IMR-90 (cell line): ENCODE data around the gene ASB16. TPM values are rescaled to one million over a fixed set of nuclear protein-coding genes. Genes with fewer than 3 reads are reported as not detected.

ENCODE experiments used
- ATAC-seq: fragments of 200-7000 bp; cut with Tn5 transposase; 2 replicates; pipeline ENCODE4 v1.9.1; 2020; ENCODE audit warnings: low read depth, mild to moderate bottlenecking, moderate library complexity
- BruUV-seq: library from RNA; stranded (reverse); fragments of 400-500 nt; replicated peaks from 2 replicates; lab custom pipeline; 2021; lab: Mats Ljungman, UMichigan
- CTCF ChIA-PET: fragments of 300-600 bp; formaldehyde crosslinking; extraction: SDS; loops from one replicate; lab custom pipeline; 2021; ENCODE audit warnings: antibody characterized with exemption; lab: Yijun Ruan, JAX
- POLR2A ChIA-PET: fragments of 300-600 bp; sonication (Branson Sonifier 250); formaldehyde crosslinking; loops from one replicate; lab custom pipeline; 2022; ENCODE audit warnings: antibody characterized with exemption; ENCODE audit not compliant: unreplicated experiment; lab: Charles Lee
- DNase-seq: peaks from one replicate; pipeline ENCODE4 v3.0.0; 2013
- H2AFZ ChIP-seq: replicated peaks from 2 replicates; pipeline ENCODE3; 2013; ENCODE audit warnings: low read length, mild to moderate bottlenecking; ENCODE audit not compliant: poor library complexity
- H2AK5ac ChIP-seq: 2 replicates; pipeline ENCODE4 v1.6.1; 2013; ENCODE audit warnings: low read depth, low read length, inconsistent platforms
- H2AK9ac ChIP-seq: replicated peaks from 2 replicates; pipeline ENCODE3; 2013; ENCODE audit warnings: mild to moderate bottlenecking, low read depth, low read length, moderate library complexity; ENCODE audit not compliant: poor library complexity
- H2BK120ac ChIP-seq: 2 replicates; pipeline ENCODE4 v1.6.1; 2013; ENCODE audit warnings: low read depth, low read length, inconsistent platforms
- H2BK15ac ChIP-seq: 3 replicates; pipeline ENCODE4 v1.6.1; 2013; ENCODE audit warnings: low read depth, low read length, inconsistent platforms
- H2BK20ac ChIP-seq: 2 replicates; pipeline ENCODE4 v1.6.1; 2013; ENCODE audit warnings: low read depth, mild to moderate bottlenecking, inconsistent platforms, low read length, moderate library complexity
- H2BK5ac ChIP-seq: 2 replicates; pipeline ENCODE4 v1.6.1; 2013; ENCODE audit warnings: mild to moderate bottlenecking, low read depth, low read length, inconsistent platforms; ENCODE audit not compliant: poor library complexity, severe bottlenecking
- H3K14ac ChIP-seq: replicated peaks from 2 replicates; pipeline ENCODE4 v1.6.1; 2013; ENCODE audit warnings: low read depth, low read length, inconsistent platforms
- H3K18ac ChIP-seq: 2 replicates; pipeline ENCODE4 v1.6.1; 2013; ENCODE audit warnings: low read depth, low read length, control low read depth
- H3K23ac ChIP-seq: 2 replicates; pipeline ENCODE4 v1.6.1; 2013; ENCODE audit warnings: low read depth, low read length, inconsistent platforms
- H3K27ac ChIP-seq: 2 replicates; pipeline ENCODE4 v1.5.1; 2013; ENCODE audit warnings: mild to moderate bottlenecking, control low read depth, low read length; ENCODE audit not compliant: insufficient read depth
- H3K27me3 ChIP-seq: 2 replicates; pipeline ENCODE4 v1.6.1; 2013; ENCODE audit warnings: low read length; ENCODE audit not compliant: control insufficient read depth, insufficient read depth
- H3K36me3 ChIP-seq: 2 replicates; pipeline ENCODE4 v1.6.1; 2013; ENCODE audit warnings: low read length, mixed read lengths; ENCODE audit not compliant: control insufficient read depth, insufficient read depth
- H3K4ac ChIP-seq: 2 replicates; pipeline ENCODE4 v1.6.1; 2013; ENCODE audit warnings: low read depth, low read length, inconsistent platforms
- H3K4me1 ChIP-seq: 2 replicates; pipeline ENCODE4 v1.6.1; 2013; ENCODE audit warnings: low read length, mixed read lengths; ENCODE audit not compliant: control insufficient read depth, insufficient read depth
- H3K4me2 ChIP-seq: 2 replicates; pipeline ENCODE4 v1.6.1; 2013; ENCODE audit warnings: low read depth, mild to moderate bottlenecking, control low read depth, low read length, moderate library complexity
- H3K4me3 ChIP-seq: 2 replicates; pipeline ENCODE4 v1.5.1; 2013; ENCODE audit warnings: low read depth, mild to moderate bottlenecking, control low read depth, low read length, moderate library complexity; ENCODE audit not compliant: insufficient read depth
- H3K56ac ChIP-seq: 2 replicates; pipeline ENCODE4 v1.6.1; 2013; ENCODE audit warnings: low read length, inconsistent platforms; ENCODE audit not compliant: insufficient read depth; ENCODE audit errors: extremely low read depth
- H3K79me1 ChIP-seq, 2 experiments: 2 replicates each; pipeline ENCODE4 v1.6.1; 2013; ENCODE audit warnings: low read length in 2 of 2, inconsistent platforms in 1 of 2, low read depth in 1 of 2
- H3K9ac ChIP-seq: 2 replicates; pipeline ENCODE4 v1.6.1; 2013; ENCODE audit warnings: low read depth, low read length, control low read depth
- H3K9me1 ChIP-seq: 2 replicates; pipeline ENCODE4 v1.6.1; 2013; ENCODE audit warnings: low read length, inconsistent platforms; ENCODE audit not compliant: insufficient read depth
- H3K9me3 ChIP-seq: 2 replicates; pipeline ENCODE4 v1.6.1; 2013; ENCODE audit warnings: low read length; ENCODE audit not compliant: control insufficient read depth, insufficient read depth
- H4K20me1 ChIP-seq: 2 replicates; pipeline ENCODE4 v1.6.1; 2013; ENCODE audit warnings: low read length, inconsistent platforms; ENCODE audit not compliant: insufficient read depth
- H4K5ac ChIP-seq: 2 replicates; pipeline ENCODE4 v1.6.1; 2013; ENCODE audit warnings: mild to moderate bottlenecking, low read depth, low read length, control low read depth
- H4K8ac ChIP-seq, 2 experiments: 2 replicates each; pipeline ENCODE4 v1.6.1; 2013; ENCODE audit warnings: low read depth in 2 of 2, low read length in 2 of 2, control low read depth in 1 of 2, inconsistent platforms in 1 of 2
- H4K91ac ChIP-seq: 2 replicates; pipeline ENCODE4 v1.6.1; 2013; ENCODE audit warnings: low read depth, low read length, inconsistent platforms; ENCODE audit not compliant: insufficient read depth
- CHD1 ChIP-seq: IDR thresholded peaks from 2 replicates; pipeline ENCODE4 v1.6.1; 2012; ENCODE audit warnings: low read depth, low read length, improper control_type of control experiment
- FOS ChIP-seq: fragments of 150-350 bp; IDR thresholded peaks from 2 replicates; pipeline ENCODE4 v1.6.1; 2016; ENCODE audit warnings: low read depth, low read length
- NFE2L2 ChIP-seq: fragments of 150-350 bp; IDR thresholded peaks from 2 replicates; pipeline ENCODE4 v1.6.1; 2016; ENCODE audit warnings: low read depth, mild to moderate bottlenecking, low read length
- RFX5 ChIP-seq: IDR thresholded peaks from 2 replicates; pipeline ENCODE4 v1.8.0; 2012; ENCODE audit warnings: low read depth, mild to moderate bottlenecking, low read length, moderate library complexity
- SMC3 ChIP-seq: fragments of 150-350 bp; IDR thresholded peaks from 2 replicates; pipeline ENCODE4 v1.6.1; 2016; ENCODE audit warnings: low read depth, mild to moderate bottlenecking, antibody characterized with exemption, low read length, moderate library complexity
- WGBS, 2 experiments: methylation state at CpG; one replicate each; pipeline versions ENCODE4 v1.1.5 to v1.1.7; 2013; ENCODE audit warnings: missing lambda C conversion rate in 2 of 2; ENCODE audit not compliant: insufficient read length in 1 of 2; ENCODE audit errors: extremely low coverage in 2 of 2; 5-methylcytosine and 5-hydroxymethylcytosine counted together
- dilution Hi-C: fragments of 300-500 bp; cut with HindIII; formaldehyde crosslinking; loops from one replicate; pipeline ENCODE4 v1.14.3; 2018; ENCODE audit warnings: low sequenced_read_pairs; ENCODE audit not compliant: unreplicated experiment
- in situ Hi-C: fragments of 300-500 bp; cut with MboI; formaldehyde crosslinking; loops from 3 replicates; pipeline ENCODE4 v1.14.3; 2019; ENCODE audit warnings: low sequenced_read_pairs, inconsistent platforms, mixed read lengths
- intact Hi-C: fragments of 100-400 bp; cut with micrococcal nuclease; formaldehyde crosslinking; loops from 2 replicates; pipeline ENCODE4 v1.10.0; 2022
- polyA plus RNA-seq, 3 experiments: library from polyadenylated mRNA; depleted of rRNA; stranded (reverse); fragments of >200 nt; gene quantifications; 2 replicates each; pipeline ENCODE4 v1.2.3, GENCODE V29; 2012; ENCODE audit warnings: low replicate concordance in 1 of 3
- total RNA-seq: library from RNA; depleted of rRNA; stranded (reverse); fragments of >200 nt; gene quantifications from 2 replicates; pipeline ENCODE4 v1.2.3, GENCODE V29; 2012
- TF ChIP-seq, protein P1 (sequence below): fragments of 150-350 bp; IDR thresholded peaks from 2 replicates; pipeline ENCODE4 v1.6.1; 2017; ENCODE audit warnings: mild to moderate bottlenecking, antibody characterized with exemption, low read length, low read depth
- TF ChIP-seq, protein P2 (sequence below): conservative IDR thresholded peaks from 2 replicates; pipeline ENCODE4 v1.5.1; 2012; ENCODE audit warnings: mild to moderate bottlenecking, low read depth, low read length, improper control_type of control experiment

Gene ASB16
- total and polyA plus RNA-seq, 2 of the 4 experiments (the other 2 are of a cell fraction): 0.05 TPM; not detected in 1

DNA sequence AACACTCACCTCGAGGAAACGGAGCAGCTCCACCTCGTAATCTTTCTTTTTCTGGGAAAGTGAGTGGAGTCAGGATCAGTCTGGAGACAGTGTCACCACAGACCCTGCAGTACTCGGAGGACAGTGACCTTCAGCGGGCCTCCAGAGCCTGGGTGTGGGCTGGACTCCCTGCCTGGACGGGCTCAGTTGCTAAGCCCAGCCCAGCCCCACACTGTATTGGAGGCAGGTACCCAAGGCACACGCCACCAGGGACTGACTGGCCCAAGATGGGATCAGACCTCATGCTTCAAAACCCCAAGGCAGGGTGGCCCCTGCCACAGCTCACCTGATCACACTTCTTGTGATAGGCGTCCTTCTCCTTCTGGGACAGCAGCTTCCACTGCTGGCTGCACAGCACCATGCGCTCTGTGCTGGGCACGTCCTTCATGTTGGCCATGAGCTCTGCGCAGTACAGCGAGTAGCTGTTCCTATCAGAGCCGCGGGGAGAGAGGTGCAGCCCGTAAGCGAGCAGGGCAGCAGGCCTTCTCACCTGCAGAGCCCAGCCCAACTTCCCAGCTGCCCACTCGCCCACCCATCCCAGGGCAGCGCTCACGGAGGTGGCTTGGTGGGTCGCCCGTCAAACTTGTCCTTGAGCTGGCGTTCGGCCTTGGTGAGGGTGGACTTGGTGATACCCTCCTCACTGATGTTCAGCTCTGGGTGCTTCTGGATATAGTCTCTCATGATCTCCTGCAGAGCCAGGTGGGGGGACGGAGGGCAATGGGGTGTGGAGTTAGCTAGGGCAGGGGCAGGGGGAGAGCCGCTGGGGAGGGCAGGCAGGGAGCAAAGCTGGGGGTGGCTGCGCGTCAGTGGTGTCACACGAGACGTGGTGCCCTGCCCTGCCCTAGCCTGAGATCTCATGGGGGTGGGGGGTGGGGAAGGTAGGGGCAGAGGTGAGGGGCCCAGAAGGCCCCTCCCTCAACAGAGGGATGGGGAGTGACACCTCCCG, 41.1 kb downstream of the ASB16 start:
- Histone ChIP-seq H4K5ac (no peak overlapping the region), H3K36me3 (peaks cover 74% of the 10 kb centered on the region), H4K91ac (no peak overlapping the region), H4K8ac (no peak overlapping the region), H3K4ac (no peak overlapping the region), H3K27me3 (no peaks in the 10 kb centered on the region), H3K9ac (no peak overlapping the region), H3K27ac (no peak overlapping the region), H3K4me2 (no peak overlapping the region), H2BK20ac (no peak overlapping the region), H3K14ac (no peak overlapping the region), H2AFZ (no peak overlapping the region), H3K9me1 (peaks cover 13% of the 10 kb centered on the region), H2BK120ac (no peak overlapping the region), H3K4me3 (no peak overlapping the region), H2AK5ac (peak overlapping the region; percentile 45), H3K9me3 (no peaks in the 10 kb centered on the region), H2BK5ac (no peak overlapping the region), H3K23ac (no peak overlapping the region), H2BK15ac (no peak overlapping the region), H3K4me1 (peaks cover 8% of the 10 kb centered on the region), H3K18ac (no peak overlapping the region), H2AK9ac (peak overlapping the region; percentile 39), H4K20me1 (peaks cover 31% of the 10 kb centered on the region), H3K79me1 (peaks cover 31 to 65% of the 10 kb centered on the region in 2 experiments), H3K56ac (no peak overlapping the region)
- dilution Hi-C loops (no loop called here), intact Hi-C loops (loop anchor here (10.0 kb wide), 1 partner anchor 293 kb away; the partner anchor contains the start of gene GPATCH8), in situ Hi-C loops (loop anchor here (25.0 kb wide), 2 partner anchors 301 to 426 kb away; partner anchors contain the start of gene GPATCH8)
- BruUV-seq: no TSS peak
- ATAC-seq (no peak), DNase-seq (no peak)
- no peak for TF ChIP-seq SMC3
- TF ChIP-seq NFE2L2: no peak
- no peak for TF ChIP-seq FOS
- TF ChIP-seq, protein P1, sequence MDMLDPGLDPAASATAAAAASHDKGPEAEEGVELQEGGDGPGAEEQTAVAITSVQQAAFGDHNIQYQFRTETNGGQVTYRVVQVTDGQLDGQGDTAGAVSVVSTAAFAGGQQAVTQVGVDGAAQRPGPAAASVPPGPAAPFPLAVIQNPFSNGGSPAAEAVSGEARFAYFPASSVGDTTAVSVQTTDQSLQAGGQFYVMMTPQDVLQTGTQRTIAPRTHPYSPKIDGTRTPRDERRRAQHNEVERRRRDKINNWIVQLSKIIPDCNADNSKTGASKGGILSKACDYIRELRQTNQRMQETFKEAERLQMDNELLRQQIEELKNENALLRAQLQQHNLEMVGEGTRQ: no peak
- no peak for TF ChIP-seq RFX5
- TF ChIP-seq, protein P2, sequence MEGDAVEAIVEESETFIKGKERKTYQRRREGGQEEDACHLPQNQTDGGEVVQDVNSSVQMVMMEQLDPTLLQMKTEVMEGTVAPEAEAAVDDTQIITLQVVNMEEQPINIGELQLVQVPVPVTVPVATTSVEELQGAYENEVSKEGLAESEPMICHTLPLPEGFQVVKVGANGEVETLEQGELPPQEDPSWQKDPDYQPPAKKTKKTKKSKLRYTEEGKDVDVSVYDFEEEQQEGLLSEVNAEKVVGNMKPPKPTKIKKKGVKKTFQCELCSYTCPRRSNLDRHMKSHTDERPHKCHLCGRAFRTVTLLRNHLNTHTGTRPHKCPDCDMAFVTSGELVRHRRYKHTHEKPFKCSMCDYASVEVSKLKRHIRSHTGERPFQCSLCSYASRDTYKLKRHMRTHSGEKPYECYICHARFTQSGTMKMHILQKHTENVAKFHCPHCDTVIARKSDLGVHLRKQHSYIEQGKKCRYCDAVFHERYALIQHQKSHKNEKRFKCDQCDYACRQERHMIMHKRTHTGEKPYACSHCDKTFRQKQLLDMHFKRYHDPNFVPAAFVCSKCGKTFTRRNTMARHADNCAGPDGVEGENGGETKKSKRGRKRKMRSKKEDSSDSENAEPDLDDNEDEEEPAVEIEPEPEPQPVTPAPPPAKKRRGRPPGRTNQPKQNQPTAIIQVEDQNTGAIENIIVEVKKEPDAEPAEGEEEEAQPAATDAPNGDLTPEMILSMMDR: no peak
- no peak for TF ChIP-seq CHD1
- 94% methylated on average over 12 of the region's 30 CpGs; no CpG with 5 or more reads in 1 of the 2 experiments for WGBS, 2 experiments
- ChIA-PET POLR2A (no interaction called here), CTCF (no interaction called here)
